ENCODE results near the gene COL5A3. TPM values are rescaled to one million over a fixed set of nuclear protein-coding genes. Genes with fewer than 3 reads are reported as not detected.
A peak's percentile ranks its signal among the peaks of the same experiment; 100 is the strongest.

The COL5A3 gene
- total RNA-seq, 1 experiment from 2014 or later, result not detected

GRCh38 chr19:9913237-9914000 is 96.9 kb downstream of the COL5A3 start:
- peaks cover 5% of the 10 kb centered on the region for H3K27me3 Mint-ChIP-seq (ENCODE audit: insufficient read depth, unreplicated experiment)
- DNase-seq, result peak in 1 of 2 experiments; percentile 27
- ChIA-PET POLR2A (no interaction called here), CTCF (no interaction called here)
- H3K27ac Mint-ChIP-seq (ENCODE audit: unreplicated experiment), result no peak overlapping the region
- intact Hi-C loops (cut with micrococcal nuclease; ENCODE audit: unreplicated experiment), result no loop called here
- H3K36me3 Mint-ChIP-seq (ENCODE audit: insufficient read depth, unreplicated experiment), result no peaks in the 10 kb centered on the region
- no peaks in the 10 kb centered on the region for H3K9me3 Mint-ChIP-seq (ENCODE audit: unreplicated experiment)
- peak overlapping the region; percentile 61 for H3K4me3 Mint-ChIP-seq (ENCODE audit: unreplicated experiment)
- Histone ChIP-seq H3K9me3 (no peaks in the 10 kb centered on the region), H3K4me1 (no peaks in the 10 kb centered on the region), H3K4me3 (ENCODE audit: low read depth, low read length) (peak overlapping the region; percentile 46), H3K36me3 (ENCODE audit: control insufficient read depth, insufficient read depth, low read length) (no peaks in the 10 kb centered on the region), H3K27me3 (replicated peaks; ENCODE audit: control insufficient read depth, insufficient read depth, low read length) (no peaks in the 10 kb centered on the region)
- H3K4me1 Mint-ChIP-seq (ENCODE audit: low read depth, unreplicated experiment), result peaks cover 7% of the 10 kb centered on the region
- no peak for TF ChIP-seq CTCF (IDR thresholded peaks at IDR 0.05; ENCODE audit: insufficient read depth in 1 of 2, low read depth in 1 of 2, low read length in 1 of 2, severe bottlenecking in 1 of 2, unreplicated experiment in 1 of 2)
- BruUV-seq (replicated peaks), result no TSS peak

GRCh38 chr19:9912551-9913236 is 97.6 kb downstream of the COL5A3 start:
- no TSS peak for BruUV-seq (replicated peaks)
- no peaks in the 10 kb centered on the region for H3K27me3 ChIP-seq (replicated peaks; ENCODE audit: control insufficient read depth, insufficient read depth, low read length)
- Mint-ChIP-seq H3K27ac (ENCODE audit: unreplicated experiment) (no peak overlapping the region), H3K9me3 (ENCODE audit: unreplicated experiment) (no peaks in the 10 kb centered on the region), H3K4me1 (ENCODE audit: low read depth, unreplicated experiment) (peaks cover 5% of the 10 kb centered on the region), H3K4me3 (ENCODE audit: unreplicated experiment) (peak overlapping the region; percentile 61), H3K27me3 (ENCODE audit: insufficient read depth, unreplicated experiment) (peaks cover 5% of the 10 kb centered on the region), H3K36me3 (ENCODE audit: insufficient read depth, unreplicated experiment) (no peaks in the 10 kb centered on the region)
- H3K4me1 ChIP-seq, result no peaks in the 10 kb centered on the region
- TF ChIP-seq CTCF (IDR thresholded peaks at IDR 0.05; ENCODE audit: insufficient read depth in 1 of 2, low read depth in 1 of 2, low read length in 1 of 2, severe bottlenecking in 1 of 2, unreplicated experiment in 1 of 2), result no peak
- CTCF ChIA-PET, result no interaction called here
- no peak overlapping the region for H3K4me3 ChIP-seq (ENCODE audit: low read depth, low read length)
- H3K36me3 ChIP-seq (ENCODE audit: control insufficient read depth, insufficient read depth, low read length), result no peaks in the 10 kb centered on the region
- POLR2A ChIA-PET, result no interaction called here
- intact Hi-C loops (cut with micrococcal nuclease; ENCODE audit: unreplicated experiment), result no loop called here
- no peaks in the 10 kb centered on the region for H3K9me3 ChIP-seq
- no peak for DNase-seq

- no peaks in the 10 kb centered on the region for H3K27me3 ChIP-seq (replicated peaks; ENCODE audit: control insufficient read depth, insufficient read depth, low read length)
- no peak overlapping the region for H3K27ac Mint-ChIP-seq (ENCODE audit: unreplicated experiment)
- no TSS peak for BruUV-seq (replicated peaks)
These were observed 98.6 kb downstream of the COL5A3 start for GRCh38 chr19:9911524-9912185.

More at GRCh38 chr19:9911524-9912185, 98.6 kb downstream of the COL5A3 start:
- no peaks in the 10 kb centered on the region for H3K4me1 ChIP-seq
- H3K4me1 Mint-ChIP-seq (ENCODE audit: low read depth, unreplicated experiment), result no peaks in the 10 kb centered on the region
- ChIA-PET CTCF (no interaction called here), POLR2A (no interaction called here)
- no peaks in the 10 kb centered on the region for H3K36me3 ChIP-seq (ENCODE audit: control insufficient read depth, insufficient read depth, low read length)
- no peak for DNase-seq
- H3K4me3 Mint-ChIP-seq (ENCODE audit: unreplicated experiment), result no peak overlapping the region
- H3K9me3 Mint-ChIP-seq (ENCODE audit: unreplicated experiment), result no peaks in the 10 kb centered on the region
- intact Hi-C loops (cut with micrococcal nuclease; ENCODE audit: unreplicated experiment), result no loop called here
- TF ChIP-seq CTCF (IDR thresholded peaks at IDR 0.05; ENCODE audit: insufficient read depth in 1 of 2, low read depth in 1 of 2, low read length in 1 of 2, severe bottlenecking in 1 of 2, unreplicated experiment in 1 of 2), result no peak
- H3K36me3 Mint-ChIP-seq (ENCODE audit: insufficient read depth, unreplicated experiment), result no peaks in the 10 kb centered on the region
- H3K27me3 Mint-ChIP-seq (ENCODE audit: insufficient read depth, unreplicated experiment), result peaks cover 5% of the 10 kb centered on the region
- H3K4me3 ChIP-seq (ENCODE audit: low read depth, low read length), result no peak overlapping the region
- no peaks in the 10 kb centered on the region for H3K9me3 ChIP-seq

Measured in Caco-2 (cell line).